Esophagus squamous epithelium (tissue), 5 donors: Measurements from ENCODE around the gene DEAF1. TPM values are rescaled to one million over a fixed set of nuclear protein-coding genes. Genes with fewer than 3 reads are reported as not detected.
"Not testable (repeated sequence)": the region's sequence is repeated elsewhere in the genome, so short reads cannot be mapped to it uniquely, and the experiment has no call there.

ENCODE experiments used
- DNase-seq: peaks from one replicate; lab custom pipeline; 2025; lab: John Stamatoyannopoulos, UW
- H3K27ac ChIP-seq, 4 donors: fragments of 200-600 bp; sonication (generic); one replicate each; pipeline ENCODE4 v1.5.1; 2016 to 2019; ENCODE audit warnings: mild to moderate bottlenecking in 1 of 4
- H3K27me3 ChIP-seq, 4 donors: fragments of 200-600 bp; sonication (generic); 1 replicate in 3 of 4; 2 replicates in 1 of 4; pipeline versions ENCODE4 v1.5.1 to v1.6.0; 2017 to 2021; ENCODE audit warnings: antibody characterized with exemption in 1 of 4
- H3K36me3 ChIP-seq, 3 donors: fragments of 200-600 bp; sonication (generic); one replicate each; pipeline ENCODE4 v1.5.1; 2016 to 2019
- H3K4me1 ChIP-seq, 3 donors: fragments of 200-600 bp; sonication (generic); one replicate each; pipeline ENCODE4 v1.5.1; 2017 to 2019
- H3K4me3 ChIP-seq, 4 donors: fragments of 200-600 bp; sonication (generic); 1 replicate in 3 of 4; 2 replicates in 1 of 4; pipeline ENCODE4 v1.5.1; 2016 to 2019; ENCODE audit warnings: mild to moderate bottlenecking in 2 of 4, moderate library complexity in 1 of 4
- H3K9me3 ChIP-seq, 3 donors: fragments of 200-600 bp; sonication (generic); one replicate each; pipeline ENCODE4 v1.5.1; 2016 to 2019
- POLR2A ChIP-seq, 4 donors: fragments of 450-650 bp; IDR thresholded peaks; one replicate each; pipeline ENCODE4 v1.6.1; 2017; ENCODE audit warnings: antibody characterized with exemption in 4 of 4, mild to moderate bottlenecking in 4 of 4, moderate library complexity in 3 of 4
- WGBS, 2 donors: methylation state at CpG; one replicate each; pipeline ENCODE4 v1.1.5; 2018; 5-methylcytosine and 5-hydroxymethylcytosine counted together
- intact Hi-C: fragments of 100-400 bp; cut with DNase I; formaldehyde crosslinking; loops from one replicate; pipeline ENCODE4 v1.15.0; 2022
- total RNA-seq, 4 donors: library from RNA; depleted of rRNA; stranded (reverse); fragments of >200 nt; gene quantifications; one replicate each; pipeline ENCODE4 v1.1.0, GENCODE V29; 2016
- TF ChIP-seq, protein P1 (sequence below), 6 experiments: fragments of 450-650 bp in 4 of 6; fragments of 200-600 bp in 2 of 6; sonication (generic) in 2 of 6; IDR thresholded peaks; one replicate each; pipeline ENCODE4 v1.5.1; 2016 to 2019; ENCODE audit warnings: antibody characterized with exemption in 6 of 6, mild to moderate bottlenecking in 4 of 6, moderate library complexity in 4 of 6
- donor health status: DM: yes; HTN: yes; CAD: no.

Gene DEAF1
- total RNA-seq, 4 donors from 2014 or later = 18.3 to 45.0 (median 25.4) TPM

- Histone ChIP-seq H3K36me3 (peaks cover 7 to 95% (median 14%) of the 10 kb centered on the region in 3 donors), H3K4me3 (no peak overlapping the region), H3K27ac (no peak overlapping the region), H3K9me3 (no peaks in the 10 kb centered on the region), H3K27me3 (no peaks in the 10 kb centered on the region), H3K4me1 (peaks cover 0 to 21% (median 0%) of the 10 kb centered on the region in 3 donors)
- TF ChIP-seq, protein P1, sequence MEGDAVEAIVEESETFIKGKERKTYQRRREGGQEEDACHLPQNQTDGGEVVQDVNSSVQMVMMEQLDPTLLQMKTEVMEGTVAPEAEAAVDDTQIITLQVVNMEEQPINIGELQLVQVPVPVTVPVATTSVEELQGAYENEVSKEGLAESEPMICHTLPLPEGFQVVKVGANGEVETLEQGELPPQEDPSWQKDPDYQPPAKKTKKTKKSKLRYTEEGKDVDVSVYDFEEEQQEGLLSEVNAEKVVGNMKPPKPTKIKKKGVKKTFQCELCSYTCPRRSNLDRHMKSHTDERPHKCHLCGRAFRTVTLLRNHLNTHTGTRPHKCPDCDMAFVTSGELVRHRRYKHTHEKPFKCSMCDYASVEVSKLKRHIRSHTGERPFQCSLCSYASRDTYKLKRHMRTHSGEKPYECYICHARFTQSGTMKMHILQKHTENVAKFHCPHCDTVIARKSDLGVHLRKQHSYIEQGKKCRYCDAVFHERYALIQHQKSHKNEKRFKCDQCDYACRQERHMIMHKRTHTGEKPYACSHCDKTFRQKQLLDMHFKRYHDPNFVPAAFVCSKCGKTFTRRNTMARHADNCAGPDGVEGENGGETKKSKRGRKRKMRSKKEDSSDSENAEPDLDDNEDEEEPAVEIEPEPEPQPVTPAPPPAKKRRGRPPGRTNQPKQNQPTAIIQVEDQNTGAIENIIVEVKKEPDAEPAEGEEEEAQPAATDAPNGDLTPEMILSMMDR (IDR thresholded peaks at IDR 0.05) = no peak
- no peak for TF ChIP-seq POLR2A (IDR thresholded peaks at IDR 0.05)
- intact Hi-C loops = no loop called here
- 70 to 80% methylated on average over 2 to 3 of the region's 7 CpGs for WGBS, 2 donors
- no peak for DNase-seq
Measured at GRCh38 chr11:656866-657265, 38.2 kb downstream of the DEAF1 start.

DNA sequence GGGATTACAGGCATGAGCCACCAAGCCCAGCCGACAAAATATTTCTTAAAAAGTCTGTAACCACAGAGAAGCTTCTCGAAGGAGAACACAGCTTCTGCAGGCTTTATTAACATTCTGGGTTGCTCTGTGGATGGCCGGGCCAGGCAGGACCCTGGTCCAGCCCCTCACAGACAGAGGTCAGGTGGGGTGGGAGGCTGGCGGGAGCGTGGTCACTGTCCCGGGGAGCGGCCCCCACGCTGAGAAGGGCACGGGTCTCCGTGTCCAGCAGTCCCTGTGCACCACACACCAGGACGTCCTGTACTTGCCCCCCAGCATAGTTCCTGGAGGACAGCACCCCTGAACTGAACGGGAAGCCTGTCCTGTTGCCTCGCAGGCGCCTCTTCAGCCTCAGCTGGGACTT, 38.6 kb downstream of the DEAF1 start:
- TF ChIP-seq, protein P1 (IDR thresholded peaks at IDR 0.05) = no peak
- TF ChIP-seq POLR2A (IDR thresholded peaks at IDR 0.05) = no peak
- Histone ChIP-seq H3K4me1 (peaks cover 0 to 21% (median 0%) of the 10 kb centered on the region in 3 donors), H3K27me3 (no peaks in the 10 kb centered on the region), H3K4me3 (no peak overlapping the region), H3K36me3 (peaks cover 7 to 95% (median 14%) of the 10 kb centered on the region in 3 donors), H3K27ac (no peak overlapping the region), H3K9me3 (no peaks in the 10 kb centered on the region)
- 95% methylated on average over 8 of the region's 14 CpGs; no CpG with 5 or more reads in 1 of the 2 donors for WGBS, 2 donors
- no peak for DNase-seq
- intact Hi-C loops = no loop called here

GRCh38 chr11:655036-655726, 39.8 kb downstream of the DEAF1 start:
- Histone ChIP-seq H3K4me1 (peaks cover 0 to 21% (median 0%) of the 10 kb centered on the region in 3 donors), H3K36me3 (peaks cover 7 to 94% (median 11%) of the 10 kb centered on the region in 3 donors), H3K4me3 (no peak overlapping the region), H3K9me3 (no peaks in the 10 kb centered on the region), H3K27ac (no peak overlapping the region), H3K27me3 (no peaks in the 10 kb centered on the region)
- WGBS, 2 donors = 85 to 90% methylated on average over 13 to 30 of the region's 30 CpGs
- intact Hi-C loops = no loop called here
- DNase-seq = no peak
- TF ChIP-seq, protein P1 (IDR thresholded peaks at IDR 0.05) = no peak
- no peak for TF ChIP-seq POLR2A (IDR thresholded peaks at IDR 0.05)

DNA sequence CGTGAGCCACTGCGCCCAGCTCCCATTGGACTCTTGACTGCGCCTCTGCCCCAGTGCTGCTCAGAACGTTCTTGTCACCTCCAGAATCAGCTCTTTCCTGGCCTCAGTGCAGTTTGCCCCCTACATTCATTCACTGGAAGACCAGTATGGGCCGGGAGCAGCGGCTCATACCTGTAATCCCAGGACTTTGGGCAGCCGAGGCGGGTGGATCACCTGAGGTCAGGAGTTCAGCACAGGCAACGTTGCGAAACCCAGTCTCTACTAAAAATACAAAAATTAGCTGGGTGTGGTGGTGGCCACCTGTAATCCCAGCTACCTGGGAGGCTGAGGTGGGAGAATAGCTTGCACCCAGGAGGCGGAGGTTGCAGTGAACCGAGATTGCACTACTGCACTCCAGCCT, 40.6 kb downstream of the DEAF1 start:
- intact Hi-C loops, H3K27me3 ChIP-seq, DNase-seq, H3K4me3 ChIP-seq, H3K27ac ChIP-seq, H3K9me3 ChIP-seq: not testable (repeated sequence)
- WGBS, 2 donors = 74 to 88% methylated on average over 3 to 8 of the region's 12 CpGs
- Histone ChIP-seq H3K36me3 (peaks cover 2 to 93% (median 7%) of the 10 kb centered on the region in 3 donors), H3K4me1 (peaks cover 0 to 21% (median 0%) of the 10 kb centered on the region in 3 donors)

- 89 to 93% methylated on average over 14 to 15 of the region's 15 CpGs for WGBS, 2 donors
- peaks cover 0 to 16% (median 0%) of the 10 kb centered on the region in 3 donors for H3K4me1 ChIP-seq
- H3K27ac ChIP-seq = no peak overlapping the region
- H3K36me3 ChIP-seq = peaks cover 0 to 93% (median 5%) of the 10 kb centered on the region in 3 donors
- H3K27me3 ChIP-seq = no peaks in the 10 kb centered on the region
- no peak for TF ChIP-seq POLR2A (IDR thresholded peaks at IDR 0.05)
- TF ChIP-seq, protein P1 (IDR thresholded peaks at IDR 0.05) = no peak
- no peak overlapping the region for H3K4me3 ChIP-seq
- intact Hi-C loops = no loop called here
- DNase-seq = no peak
- no peaks in the 10 kb centered on the region for H3K9me3 ChIP-seq
Measured at GRCh38 chr11:653837-654236, 41.2 kb downstream of the DEAF1 start.

GRCh38 chr11:653136-653535, 41.9 kb downstream of the DEAF1 start:
- WGBS, 2 donors = 80 to 86% methylated on average over 7 to 14 of the region's 14 CpGs
- H3K9me3 ChIP-seq, H3K27me3 ChIP-seq, intact Hi-C loops, H3K4me1 ChIP-seq, H3K4me3 ChIP-seq, H3K27ac ChIP-seq, DNase-seq: not testable (repeated sequence)
- H3K36me3 ChIP-seq = peaks cover 0 to 93% (median 0%) of the 10 kb centered on the region in 3 donors
